Trophoblast cell (in vitro differentiated cells and primary cell): ENCODE data around the gene KCTD2.

Experiments used
- DNase-seq, 2 donors: peaks; one replicate each; pipeline ENCODE4 v3.0.0-alpha.2; 2016
- H2AFZ ChIP-seq: 2 replicates; pipeline ENCODE4 v1.6.1; 2013; ENCODE audit warnings: low read length, moderate library complexity, mild to moderate bottlenecking; ENCODE audit not compliant: insufficient read depth, poor library complexity
- H2AK5ac ChIP-seq: 2 replicates; pipeline ENCODE4 v1.6.1; 2013; ENCODE audit warnings: mild to moderate bottlenecking, low read length
- H2BK120ac ChIP-seq: 2 replicates; pipeline ENCODE4 v1.6.1; 2013; ENCODE audit warnings: low read length, mild to moderate bottlenecking, moderate library complexity; ENCODE audit not compliant: insufficient read depth, poor library complexity
- H2BK12ac ChIP-seq: 2 replicates; pipeline ENCODE4 v1.6.1; 2013; ENCODE audit warnings: mild to moderate bottlenecking, low read length, moderate library complexity
- H2BK5ac ChIP-seq: 2 replicates; pipeline ENCODE4 v1.6.1; 2013; ENCODE audit warnings: low read length, low read depth, moderate library complexity, mild to moderate bottlenecking; ENCODE audit not compliant: poor library complexity
- H3K14ac ChIP-seq: 2 replicates; pipeline ENCODE4 v1.6.1; 2013; ENCODE audit warnings: mild to moderate bottlenecking, low read length
- H3K18ac ChIP-seq: 2 replicates; pipeline ENCODE4 v1.6.1; 2013; ENCODE audit warnings: mild to moderate bottlenecking, low read length
- H3K23ac ChIP-seq: 2 replicates; pipeline ENCODE4 v1.6.1; 2013; ENCODE audit warnings: low read length
- H3K27ac ChIP-seq: 2 replicates; pipeline ENCODE4 v1.5.1; 2013; ENCODE audit warnings: low read depth, mild to moderate bottlenecking, inconsistent platforms, low read length, moderate library complexity
- H3K27me3 ChIP-seq: 2 replicates; pipeline ENCODE4 v1.6.1; 2013; ENCODE audit warnings: inconsistent platforms, mild to moderate bottlenecking, low read length, moderate library complexity; ENCODE audit not compliant: insufficient read depth
- H3K36me3 ChIP-seq, 2 experiments: 1 replicate in 1 of 2; 2 replicates in 1 of 2; pipeline ENCODE4 v1.6.1; 2013; ENCODE audit warnings: low read length in 2 of 2, mild to moderate bottlenecking in 2 of 2, moderate library complexity in 1 of 2; ENCODE audit not compliant: insufficient read depth in 2 of 2, control insufficient read depth in 1 of 2
- H3K4ac ChIP-seq: 2 replicates; pipeline ENCODE4 v1.6.1; 2013; ENCODE audit warnings: low read depth, mild to moderate bottlenecking, low read length, moderate library complexity
- H3K4me1 ChIP-seq, 2 experiments: 1 replicate in 1 of 2; 2 replicates in 1 of 2; pipeline ENCODE4 v1.6.1; 2013; ENCODE audit warnings: low read length in 2 of 2, mild to moderate bottlenecking in 2 of 2, moderate library complexity in 1 of 2; ENCODE audit not compliant: insufficient read depth in 2 of 2, control insufficient read depth in 1 of 2
- H3K4me2 ChIP-seq: 2 replicates; pipeline ENCODE4 v1.6.1; 2013; ENCODE audit warnings: inconsistent platforms, mild to moderate bottlenecking, low read length, moderate library complexity
- H3K4me3 ChIP-seq: 2 replicates; pipeline ENCODE4 v1.5.1; 2013; ENCODE audit warnings: mild to moderate bottlenecking, low read depth, low read length, inconsistent platforms
- H3K79me1 ChIP-seq: one replicate; pipeline ENCODE4 v1.6.1; 2013; ENCODE audit warnings: low read length
- H3K79me2 ChIP-seq: 2 replicates; pipeline ENCODE4 v1.6.1; 2013; ENCODE audit warnings: low read length, mild to moderate bottlenecking; ENCODE audit not compliant: control insufficient read depth, insufficient read depth, poor library complexity
- H3K9ac ChIP-seq: 2 replicates; pipeline ENCODE4 v1.6.1; 2013; ENCODE audit warnings: mild to moderate bottlenecking, low read length
- H3K9me3 ChIP-seq: 2 replicates; pipeline ENCODE4 v1.6.1; 2013; ENCODE audit warnings: low read depth, mild to moderate bottlenecking, control low read depth, inconsistent platforms, low read length; ENCODE audit not compliant: insufficient read depth
- H4K12ac ChIP-seq: 2 replicates; pipeline ENCODE4 v1.6.1; 2013; ENCODE audit warnings: low read depth, mild to moderate bottlenecking, low read length, moderate library complexity
- H4K8ac ChIP-seq: 2 replicates; pipeline ENCODE4 v1.6.1; 2013; ENCODE audit warnings: low read depth, mild to moderate bottlenecking, low read length, moderate library complexity
- H4K91ac ChIP-seq: one replicate; pipeline ENCODE4 v1.6.1; 2013; ENCODE audit warnings: low read depth, mild to moderate bottlenecking, low read length, moderate library complexity
- WGBS: extraction: QIAGEN DNeasy Blood & Tissue Kit; methylation state at CpG from one replicate; pipeline ENCODE4 v1.1.7; 2013; ENCODE audit warnings: missing lambda C conversion rate; ENCODE audit not compliant: insufficient read length, insufficient coverage; ENCODE audit errors: extremely low coverage; 5-methylcytosine and 5-hydroxymethylcytosine counted together

Gene KCTD2

GRCh38 chr17:75013092-75013559 lies 33.9 kb upstream of the KCTD2 start:
- DNase-seq = no peak
- Histone ChIP-seq H3K4me2 (peak overlapping the region; percentile 85), H3K27ac (peak overlapping the region; percentile 82), H3K79me1 (peaks cover 12% of the 10 kb centered on the region), H3K27me3 (no peaks in the 10 kb centered on the region), H3K79me2 (peaks cover 5% of the 10 kb centered on the region), H3K4ac (no peak overlapping the region), H3K4me3 (peak overlapping the region; percentile 86), H4K8ac (peak overlapping the region; percentile 98), H2AK5ac (no peak overlapping the region), H3K18ac (no peak overlapping the region), H4K91ac (peak overlapping the region; percentile 90), H3K23ac (no peak overlapping the region), H4K12ac (peak overlapping the region; percentile 95), H2BK5ac (no peak overlapping the region), H3K9me3 (no peaks in the 10 kb centered on the region), H3K36me3 (peaks cover 0 to 2% of the 10 kb centered on the region in 2 experiments), H3K9ac (peak overlapping the region; percentile 63), H2BK12ac (no peak overlapping the region), H3K4me1 (peaks cover 15 to 23% of the 10 kb centered on the region in 2 experiments), H2BK120ac (peak overlapping the region; percentile 90), H3K14ac (peak overlapping the region; percentile 89), H2AFZ (peak overlapping the region; percentile 5)
- WGBS = no CpG with 5 or more reads among the region's 10 CpGs

- H3K14ac ChIP-seq = no peak overlapping the region
- peaks cover 13 to 18% of the 10 kb centered on the region in 2 experiments for H3K4me1 ChIP-seq
- no peak overlapping the region for H2BK12ac ChIP-seq
- H2AFZ ChIP-seq = no peak overlapping the region
- no peak overlapping the region for H3K4ac ChIP-seq
- peaks cover 14 to 22% of the 10 kb centered on the region in 2 experiments for H3K36me3 ChIP-seq
- H2BK5ac ChIP-seq = no peak overlapping the region
- H3K9ac ChIP-seq = no peak overlapping the region
- H3K4me2 ChIP-seq = no peak overlapping the region
- no peak overlapping the region for H4K8ac ChIP-seq
- no peaks in the 10 kb centered on the region for H3K27me3 ChIP-seq
- no peaks in the 10 kb centered on the region for H3K79me1 ChIP-seq
- H3K9me3 ChIP-seq = no peaks in the 10 kb centered on the region
- no peak overlapping the region for H3K4me3 ChIP-seq
- WGBS = no CpG with 5 or more reads among the region's 5 CpGs
- H2AK5ac ChIP-seq = no peak overlapping the region
- H3K79me2 ChIP-seq = no peaks in the 10 kb centered on the region
- DNase-seq = no peak
- no peak overlapping the region for H3K18ac ChIP-seq
- H3K23ac ChIP-seq = no peak overlapping the region
- H2BK120ac ChIP-seq = no peak overlapping the region
- H4K12ac ChIP-seq = no peak overlapping the region
- no peak overlapping the region for H4K91ac ChIP-seq
- no peak overlapping the region for H3K27ac ChIP-seq
Observed at GRCh38 chr17:75019146-75019545, 27.9 kb upstream of the KCTD2 start.

DNA sequence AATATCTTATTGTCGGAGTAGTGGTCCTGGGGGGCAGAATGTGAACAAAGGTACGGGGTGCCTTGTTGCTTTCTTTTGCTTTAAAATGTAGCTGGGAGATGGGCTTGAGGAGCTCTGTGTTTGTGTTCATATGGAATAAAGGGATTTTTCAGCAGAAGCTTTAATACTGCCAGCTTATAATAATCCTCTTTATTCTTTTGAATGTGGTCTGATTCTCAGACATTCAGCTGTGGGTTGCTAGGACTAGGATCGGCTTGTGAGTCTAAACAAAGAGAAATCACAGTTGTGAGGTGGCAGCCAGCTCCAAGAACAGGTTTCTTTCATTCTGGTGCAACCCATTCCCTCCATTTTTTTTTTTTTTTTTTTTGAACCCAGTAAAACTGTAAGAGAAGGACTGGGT lies 27.3 kb upstream of the KCTD2 start:
- Histone ChIP-seq H3K4me3 (no peak overlapping the region), H3K4me1 (peaks cover 13 to 18% of the 10 kb centered on the region in 2 experiments), H2BK5ac (no peak overlapping the region), H2BK120ac (no peak overlapping the region), H3K4ac (no peak overlapping the region), H2AFZ (no peak overlapping the region), H4K8ac (no peak overlapping the region), H3K27ac (peak overlapping the region; percentile 83), H2BK12ac (no peak overlapping the region), H3K79me2 (no peaks in the 10 kb centered on the region), H3K79me1 (no peaks in the 10 kb centered on the region), H3K14ac (no peak overlapping the region), H2AK5ac (no peak overlapping the region), H3K9me3 (no peaks in the 10 kb centered on the region), H3K4me2 (no peak overlapping the region), H3K9ac (no peak overlapping the region), H4K12ac (no peak overlapping the region), H3K18ac (no peak overlapping the region), H4K91ac (no peak overlapping the region), H3K23ac (no peak overlapping the region), H3K27me3 (no peaks in the 10 kb centered on the region), H3K36me3 (peaks cover 14 to 22% of the 10 kb centered on the region in 2 experiments)
- WGBS = no CpG with 5 or more reads among the region's 3 CpGs
- no peak for DNase-seq

DNA sequence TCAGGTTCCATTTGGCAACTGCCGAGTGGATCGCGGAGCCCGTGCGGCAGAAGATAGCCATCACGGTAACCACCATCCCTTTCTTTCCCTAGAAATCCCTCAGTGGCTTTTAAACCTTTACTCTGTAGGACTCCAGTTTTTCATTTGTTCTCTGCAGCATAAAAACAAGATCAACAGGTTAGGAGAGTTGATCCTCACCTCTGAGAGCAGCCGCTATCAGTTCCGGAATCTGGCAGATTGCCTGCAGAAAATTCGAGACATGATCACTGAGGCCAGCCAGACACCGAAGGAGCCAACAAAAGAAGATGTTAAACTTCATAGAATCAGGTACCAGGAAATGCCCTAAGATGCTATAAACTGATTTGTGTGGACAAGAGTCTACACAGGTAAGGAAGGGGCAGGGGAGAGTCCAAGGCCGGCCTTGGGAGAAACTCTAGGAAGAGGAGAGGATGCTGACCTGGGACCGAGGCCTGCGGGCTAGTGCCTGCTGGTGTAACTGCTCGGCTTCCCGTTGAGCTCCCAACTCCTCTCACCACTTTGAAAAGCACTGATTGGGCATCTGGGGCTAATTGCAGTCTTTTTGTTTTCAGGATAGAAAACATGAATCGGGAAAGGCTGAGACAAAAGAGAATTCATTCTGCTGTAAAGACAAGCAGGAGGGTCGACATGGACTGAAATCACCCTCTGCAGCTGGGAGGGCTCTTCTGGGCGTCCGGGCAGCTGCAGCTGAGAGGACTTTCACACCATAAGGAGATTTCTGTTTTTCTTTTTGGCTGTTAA lies 26.5 kb upstream of the KCTD2 start:
- no peaks in the 10 kb centered on the region for H3K27me3 ChIP-seq
- no peak overlapping the region for H3K18ac ChIP-seq
- peak overlapping the region; percentile 7 for H4K8ac ChIP-seq
- H3K4me3 ChIP-seq = no peak overlapping the region
- H3K79me1 ChIP-seq = no peaks in the 10 kb centered on the region
- no peak overlapping the region for H2BK120ac ChIP-seq
- H3K9ac ChIP-seq = no peak overlapping the region
- peak overlapping the region; percentile 61 for H4K91ac ChIP-seq
- H3K79me2 ChIP-seq = no peaks in the 10 kb centered on the region
- H3K4me1 ChIP-seq = peaks cover 13 to 18% of the 10 kb centered on the region in 2 experiments
- DNase-seq = peak; percentile 76 to 96
- H3K9me3 ChIP-seq = no peaks in the 10 kb centered on the region
- H3K14ac ChIP-seq = no peak overlapping the region
- H3K23ac ChIP-seq = no peak overlapping the region
- peaks cover 14 to 22% of the 10 kb centered on the region in 2 experiments for H3K36me3 ChIP-seq
- H2BK12ac ChIP-seq = no peak overlapping the region
- peak overlapping the region; percentile 9 for H2BK5ac ChIP-seq
- H3K27ac ChIP-seq = peak overlapping the region; percentile 83
- H2AFZ ChIP-seq = no peak overlapping the region
- no peak overlapping the region for H3K4ac ChIP-seq
- no peak overlapping the region for H2AK5ac ChIP-seq
- WGBS = no CpG with 5 or more reads among the region's 19 CpGs
- no peak overlapping the region for H4K12ac ChIP-seq
- H3K4me2 ChIP-seq = peak overlapping the region; percentile 25
